ENCODE data around the gene SH2D1A.

Gene SH2D1A

DNA sequence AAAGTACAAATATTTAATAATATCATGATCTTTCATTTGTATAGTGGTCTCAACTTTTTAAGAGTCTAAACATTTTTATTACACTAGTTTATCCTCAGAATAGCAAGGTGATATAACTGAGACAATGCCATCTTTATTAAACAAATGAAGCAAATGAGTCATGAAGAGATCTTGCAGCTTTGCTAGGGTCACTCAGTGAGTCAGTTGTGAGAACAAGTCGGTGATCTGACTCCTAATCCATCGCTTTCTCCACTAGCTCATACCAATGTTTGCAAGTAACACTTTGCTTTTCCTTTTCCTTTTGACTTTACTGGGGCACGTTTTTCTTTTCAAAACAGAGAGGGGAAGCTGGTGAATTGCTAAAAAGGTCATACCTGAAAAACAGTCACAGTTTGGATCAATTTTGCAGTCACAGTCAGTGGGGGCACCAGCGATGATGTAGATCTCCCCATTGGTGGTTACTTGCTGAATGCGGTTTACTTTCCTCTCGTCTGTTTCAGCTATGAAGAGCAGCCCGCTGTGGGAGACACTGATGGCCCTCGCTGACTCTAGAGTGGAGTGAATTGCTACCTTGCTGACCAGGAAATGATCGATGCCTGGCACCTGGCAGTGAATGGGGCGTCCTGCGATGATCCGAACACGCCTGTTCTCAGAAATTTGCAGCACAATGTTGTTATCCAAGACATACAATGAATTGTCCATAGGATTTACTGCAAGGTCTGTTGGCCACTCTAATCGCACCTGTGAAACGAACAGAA is 75.7 kb downstream of the SH2D1A start:
- DNase-seq (ENCODE audit: low read depth in 2 of 2): no peak
